Measurements from ENCODE around the gene ALPK3. TPM values are rescaled to one million over a fixed set of nuclear protein-coding genes. Genes with fewer than 3 reads are reported as not detected.
"Not testable (repeated sequence)": the region's sequence is repeated elsewhere in the genome, so short reads cannot be mapped to it uniquely, and the experiment has no call there.

Gene ALPK3
- polyA plus RNA-seq, 1 donor: 92.1 TPM

- DNase-seq (ENCODE audit: low read depth): peak; percentile 91
Measured at GRCh38 chr15:84824260-84825007, 7.3 kb downstream of the ALPK3 start.

DNA sequence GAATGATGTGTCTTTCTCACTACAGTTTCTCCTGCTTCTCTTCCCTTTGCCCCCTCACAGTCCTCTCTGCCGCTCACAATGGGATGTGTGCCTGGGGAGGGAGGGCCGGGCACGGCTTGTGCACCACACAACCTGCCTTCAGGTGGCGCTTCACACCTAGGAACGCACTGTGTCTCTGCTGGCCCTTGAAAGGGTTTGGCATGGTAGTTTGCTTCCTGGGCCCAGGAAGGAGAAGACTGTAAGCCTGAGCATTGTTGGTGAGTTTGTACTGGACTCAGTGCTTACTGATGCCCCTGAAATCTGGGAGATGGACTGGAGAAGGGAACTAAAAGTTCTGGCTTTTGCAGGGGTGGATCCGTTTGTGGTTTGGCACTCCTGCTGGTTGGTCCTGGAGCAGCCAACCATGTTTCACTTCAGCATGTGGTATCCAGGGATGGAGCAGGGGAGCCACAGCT, 9.2 kb downstream of the ALPK3 start:
- DNase-seq (ENCODE audit: low read depth): no peak

- DNase-seq (ENCODE audit: low read depth): no peak
Measured at GRCh38 chr15:84827246-84827645, 10.1 kb downstream of the ALPK3 start.

DNA sequence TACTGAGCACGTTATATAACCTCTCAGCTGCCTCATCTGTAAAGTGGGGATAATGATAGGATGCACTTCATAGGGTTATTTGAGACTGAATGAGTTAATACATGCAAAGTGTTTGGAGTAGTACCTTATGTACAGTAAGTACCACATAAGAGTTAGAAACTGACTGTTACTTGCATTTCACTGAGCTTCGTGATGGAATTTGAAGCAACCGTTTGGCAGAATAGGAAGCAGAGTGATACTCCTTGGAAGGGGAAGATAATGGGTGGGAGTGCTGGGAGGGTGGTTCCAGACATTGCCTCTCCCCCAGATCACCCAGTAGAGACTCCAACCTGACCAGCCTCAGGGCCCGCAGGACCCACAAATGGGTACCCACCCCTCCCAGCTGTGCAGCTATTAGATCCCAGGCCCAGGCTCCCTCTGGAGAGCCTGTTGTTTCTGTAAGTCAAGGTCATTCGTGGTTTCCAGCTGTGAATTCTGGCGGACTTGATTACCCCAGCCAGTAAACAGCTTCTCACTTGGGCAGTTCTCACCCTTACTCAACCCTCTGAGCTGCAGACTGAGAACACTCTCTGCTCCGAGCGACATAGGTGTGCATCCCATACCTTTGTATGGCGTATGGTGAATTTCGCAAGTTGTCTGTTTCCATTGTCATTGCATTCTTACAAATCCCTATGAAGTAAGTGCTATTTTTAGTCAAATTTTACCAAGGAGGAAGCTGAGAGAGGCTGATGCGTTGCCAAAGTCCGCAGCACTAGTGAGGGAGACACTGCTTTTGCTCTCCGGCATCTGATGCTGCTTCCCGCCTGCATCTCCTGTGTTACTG, 11.1 kb downstream of the ALPK3 start:
- no peak for DNase-seq (ENCODE audit: low read depth)

DNA sequence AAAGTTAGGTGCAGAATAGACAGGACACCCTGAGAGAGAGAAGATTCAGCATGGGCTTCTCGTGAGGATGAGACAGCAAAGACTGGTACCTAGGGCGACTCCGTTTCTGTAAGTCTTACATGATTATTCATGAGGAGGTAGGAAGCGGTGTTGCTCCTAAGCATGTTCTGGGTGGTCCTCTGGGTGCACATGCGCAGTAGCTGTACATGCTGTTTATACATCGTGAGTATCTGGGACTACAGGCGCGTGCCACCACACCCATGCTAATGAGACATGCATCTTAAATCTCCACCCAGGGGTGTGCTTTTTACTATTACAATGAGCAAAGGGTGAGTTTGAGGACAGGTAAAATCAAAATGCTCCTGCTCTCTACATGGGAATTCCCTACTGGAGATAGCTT, 12.3 kb downstream of the ALPK3 start:
- DNase-seq (ENCODE audit: low read depth): no peak

DNA sequence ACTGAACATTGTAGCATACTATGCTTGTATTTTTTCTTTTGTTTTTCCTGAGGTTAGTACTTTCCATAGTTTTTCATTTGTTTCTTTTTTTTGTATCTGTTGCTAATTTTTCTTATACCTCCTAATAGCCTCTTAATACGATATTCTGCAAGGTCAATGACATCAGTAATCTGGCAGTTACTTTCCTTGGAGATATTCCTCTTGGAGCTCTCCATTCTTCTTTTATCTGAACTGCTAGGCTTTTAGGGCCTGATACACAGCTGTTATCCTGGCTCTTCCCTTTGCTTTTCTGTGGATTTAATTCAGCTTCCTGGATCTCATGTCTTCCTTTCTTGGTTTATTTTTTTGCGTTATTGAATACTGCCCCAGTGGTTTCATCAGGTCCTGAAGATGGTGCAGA, 12.9 kb downstream of the ALPK3 start:
- no peak for DNase-seq (ENCODE audit: low read depth)

- no peak for DNase-seq (ENCODE audit: low read depth)
Measured at GRCh38 chr15:84831028-84831427, 13.9 kb downstream of the ALPK3 start.

- DNase-seq (ENCODE audit: low read depth): no peak
Measured at GRCh38 chr15:84831613-84832012, 14.5 kb downstream of the ALPK3 start.

DNA sequence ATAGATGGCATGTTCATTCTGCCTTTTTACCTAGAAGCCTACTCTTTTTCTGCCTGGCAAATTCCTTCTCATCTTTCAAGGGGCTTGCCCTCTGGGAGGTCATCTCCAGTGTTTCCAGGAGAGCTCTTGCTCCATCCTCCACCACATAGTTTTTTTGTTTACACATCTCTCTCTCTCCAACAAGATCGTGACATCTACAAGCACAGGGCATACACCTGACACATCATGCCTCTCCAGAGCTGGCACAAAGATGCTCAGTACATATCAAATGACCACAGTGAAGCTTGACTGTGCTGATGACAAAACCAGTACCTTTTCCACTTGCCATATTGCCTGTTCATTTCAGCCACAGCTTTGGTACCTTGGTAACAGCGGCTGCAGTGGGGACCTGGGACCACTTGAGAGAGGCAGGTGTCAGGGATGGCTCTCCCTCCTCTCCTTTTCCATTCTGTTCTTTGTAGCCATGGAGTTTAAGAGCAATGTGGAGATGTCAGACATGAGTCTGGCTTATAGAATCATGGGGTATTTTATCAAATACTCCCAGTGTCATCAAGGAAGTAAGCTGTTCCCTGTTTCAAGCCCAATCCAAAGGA, 15.4 kb downstream of the ALPK3 start:
- DNase-seq (ENCODE audit: low read depth): no peak

DNA sequence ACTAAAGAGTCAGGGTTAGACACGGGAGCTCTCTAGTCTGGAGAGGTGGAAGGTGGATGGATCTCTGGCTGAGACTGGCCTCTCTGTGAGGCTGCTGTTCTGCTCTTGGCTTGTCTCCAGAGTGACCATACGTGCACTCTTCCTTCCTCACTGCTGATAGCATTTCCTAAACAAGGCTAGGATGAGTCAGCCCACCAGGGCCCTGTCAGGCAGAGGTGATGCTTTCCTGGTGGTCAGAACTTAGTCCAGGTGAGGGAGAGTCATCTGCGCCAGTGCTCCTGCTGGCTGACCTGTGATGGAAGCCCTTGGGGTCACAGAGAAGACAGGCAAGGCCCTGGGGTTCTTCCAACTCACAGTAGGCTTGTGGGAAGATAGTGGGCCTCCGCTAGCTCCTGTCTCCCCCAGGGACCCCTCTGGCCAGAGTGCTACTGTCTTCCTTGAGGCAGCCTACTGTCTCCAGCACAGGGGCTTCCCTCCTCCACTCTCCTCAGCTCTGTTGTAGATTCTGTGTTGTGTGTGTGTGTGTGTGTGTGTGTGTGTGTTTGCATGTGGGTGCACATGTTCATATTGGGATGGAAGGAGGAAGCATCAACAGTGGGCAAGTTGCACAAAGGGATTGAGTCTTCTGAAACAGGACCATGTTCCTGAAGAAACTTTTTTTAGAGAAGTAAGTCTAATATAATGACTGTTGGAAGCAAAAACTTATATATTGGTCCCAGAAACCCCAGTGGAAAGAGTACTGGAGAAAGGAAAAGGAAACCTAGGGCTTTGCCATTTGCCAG, 16.5 kb downstream of the ALPK3 start:
- no peak for DNase-seq (ENCODE audit: low read depth)

GRCh38 chr15:84834229-84834955, 17.2 kb downstream of the ALPK3 start:
- no peak for DNase-seq (ENCODE audit: low read depth)

- no peak for DNase-seq (ENCODE audit: low read depth)
Measured at GRCh38 chr15:84834969-84835368, 17.8 kb downstream of the ALPK3 start.

- no peak for DNase-seq (ENCODE audit: low read depth)
Measured at GRCh38 chr15:84835661-84836337, 18.6 kb downstream of the ALPK3 start.

DNA sequence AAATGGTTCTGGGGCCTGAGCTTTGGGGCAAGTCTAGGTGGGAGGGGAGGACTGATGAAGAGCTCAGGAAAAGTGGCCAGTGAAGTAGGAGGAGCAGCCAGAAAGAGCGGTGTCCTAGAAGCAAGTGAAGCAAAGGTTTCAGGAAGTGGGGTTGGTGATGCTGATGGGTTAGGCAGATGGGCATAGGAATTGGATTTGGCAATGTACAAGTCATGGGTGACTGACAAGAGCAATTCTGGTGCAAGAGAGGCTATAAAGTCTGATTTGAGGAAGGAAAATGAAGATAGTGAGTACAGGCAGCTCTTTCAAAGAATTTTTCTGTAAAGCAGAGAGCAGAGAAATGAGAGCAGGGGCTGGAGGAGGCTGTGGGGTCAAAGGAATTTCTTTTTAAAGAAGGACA, 19.7 kb downstream of the ALPK3 start:
- no peak for DNase-seq (ENCODE audit: low read depth)

GRCh38 chr15:84839714-84840113, 22.6 kb downstream of the ALPK3 start:
- no peak for DNase-seq (ENCODE audit: low read depth)

- no peak for DNase-seq (ENCODE audit: low read depth)
Measured at GRCh38 chr15:84840255-84840654, 23.1 kb downstream of the ALPK3 start.

- no peak for DNase-seq (ENCODE audit: low read depth)
Measured at GRCh38 chr15:84840741-84841429, 23.7 kb downstream of the ALPK3 start.

GRCh38 chr15:84842781-84843180, 25.6 kb downstream of the ALPK3 start:
- DNase-seq (ENCODE audit: low read depth): no peak

DNA sequence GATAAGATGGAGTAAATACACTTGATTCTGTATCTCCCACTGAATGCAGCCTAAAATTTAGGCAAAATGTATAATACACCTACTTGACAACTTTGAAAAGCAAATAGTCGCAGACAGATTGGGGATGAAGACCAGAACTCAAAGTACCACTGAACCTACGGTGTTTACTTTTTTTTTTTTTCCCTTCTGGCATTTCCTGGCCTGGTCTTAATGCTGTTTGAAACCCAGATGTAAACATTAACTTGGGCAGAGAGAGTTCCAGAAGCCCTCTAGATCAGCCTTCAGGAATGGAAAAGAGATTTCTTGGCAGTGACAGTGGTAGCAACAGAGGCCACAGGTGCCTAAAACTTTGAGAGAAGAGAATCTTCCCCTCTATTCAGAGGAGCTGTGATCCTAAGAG, 27.8 kb downstream of the ALPK3 start:
- no peak for DNase-seq (ENCODE audit: low read depth)

- DNase-seq (ENCODE audit: low read depth): not testable (repeated sequence)
Measured at GRCh38 chr15:84845631-84846030, 28.5 kb downstream of the ALPK3 start.
